Heart left ventricle (tissue), 16 donors: ENCODE measurements around the gene SLC25A19. TPM values are rescaled to one million over a fixed set of nuclear protein-coding genes. Genes with fewer than 3 reads are reported as not detected.

Source experiments
- ATAC-seq, 4 donors: fragments of 200-7000 bp; cut with Tn5 transposase; one replicate each; pipeline ENCODE4 v1.9.1; 2020 to 2022; ENCODE audit warnings: moderate library complexity in 4 of 4, mild to moderate bottlenecking in 3 of 4, moderate number of reproducible peaks in 1 of 4
- DNase-seq, 5 donors: peaks; one replicate each; pipeline ENCODE4 v3.0.0-alpha.2; 2020
- H3K27ac ChIP-seq, 12 donors: fragments of 200-600 bp; sonication (generic) in 4 of 12; one replicate each; pipeline versions ENCODE4 v1.5.0 to v1.8.0; 2016 to 2022; ENCODE audit warnings: mild to moderate bottlenecking in 2 of 12
- H3K27me3 ChIP-seq, 9 donors: fragments of 200-600 bp; sonication (generic) in 2 of 9; one replicate each; pipeline versions ENCODE4 v1.5.1 to v1.8.0; 2016 to 2022; ENCODE audit warnings: mild to moderate bottlenecking in 3 of 9
- H3K36me3 ChIP-seq, 9 donors: fragments of 200-600 bp; sonication (generic) in 2 of 9; one replicate each; pipeline versions ENCODE4 v1.5.0 to v1.8.0; 2018 to 2022; ENCODE audit warnings: mild to moderate bottlenecking in 2 of 9
- H3K4me1 ChIP-seq, 12 donors: fragments of 200-600 bp; sonication (generic) in 4 of 12; one replicate each; pipeline versions ENCODE4 v1.5.0 to v1.8.0; 2016 to 2022; ENCODE audit warnings: mild to moderate bottlenecking in 3 of 12
- H3K4me3 ChIP-seq, 12 donors: fragments of 200-600 bp; sonication (generic) in 4 of 12; one replicate each; pipeline versions ENCODE4 v1.5.0 to v1.8.0; 2017 to 2022; ENCODE audit warnings: mild to moderate bottlenecking in 9 of 12, moderate library complexity in 4 of 12
- H3K9me3 ChIP-seq, 12 donors: fragments of 200-600 bp; sonication (generic) in 4 of 12; one replicate each; pipeline versions ENCODE4 v1.5.0 to v1.8.0; 2016 to 2022; ENCODE audit warnings: mild to moderate bottlenecking in 1 of 12
- POLR2A ChIP-seq, 2 donors: fragments of 450-650 bp; IDR thresholded peaks; one replicate each; pipeline ENCODE4 v1.6.1; 2017; ENCODE audit warnings: antibody characterized with exemption in 2 of 2, mild to moderate bottlenecking in 2 of 2, moderate library complexity in 2 of 2
- WGBS, 4 donors: extraction: QIAGEN DNeasy Blood & Tissue Kit in 2 of 4; methylation state at CpG; one replicate each; pipeline versions ENCODE4 v1.1.5 to v1.1.7; 2013 to 2018; 5-methylcytosine and 5-hydroxymethylcytosine counted together
- intact Hi-C, 10 donors: fragments of 100-400 bp; cut with DNase I; formaldehyde crosslinking; loops; one replicate each; pipeline versions ENCODE4 v1.11.1 to v1.14.2; 2022
- polyA plus RNA-seq, 2 donors: library from polyadenylated mRNA; stranded (reverse); fragments of 200-250 nt; gene quantifications; one replicate each; pipeline ENCODE4 v1.2.3, GENCODE V29; 2013
- total RNA-seq, 9 donors: library from RNA; depleted of rRNA in 2 of 9; stranded (reverse); fragments of >200 nt in 2 of 9; fragmentation: NEBNext Ultra II Directional in 3 of 9; extraction: Animal tissue kit (Norgen Biotek cat#: 25700) in 3 of 9; gene quantifications; one replicate each; pipeline versions ENCODE4 v1.1.0 to v1.2.4, GENCODE V29; 2016 to 2023
- TF ChIP-seq, protein P1 (sequence below), 12 donors: fragments of 200-600 bp; sonication (generic) in 4 of 12; IDR thresholded peaks; one replicate each; pipeline versions ENCODE4 v1.5.0 to v1.8.0; 2018 to 2022; ENCODE audit warnings: antibody characterized with exemption in 12 of 12, mild to moderate bottlenecking in 5 of 12
- donor health status: ischemic (EF 13 %, LVEDD 7.1; RV severe dilation, severe dysfunction).
- donor health status: healthy with polysubstance abuse.
- donor health status: DM: no; HTN: yes; CAD: no.
- donor health status: DM: no; HTN: no; CAD: no.
- donor health status: ischemic (EF 25% LVEDD 6.9; RV normal size, moderate dysfunction).
- donor health status: ischemic (EF 25% LVEDD 5.7; RV mildly dilated, moderate dysfunction).
- donor health status: healthy.
- donor health status: DM: yes; HTN: yes; CAD: no.
- donor health status: ischemic (EF 35%, LVEDD 5.7; RV mildly dilated, moderate dysfunction).
- donor health status: nonischemic (EF 11% LVEDD 7.7; RV severe dilation, severe dysfunction).
- donor health status: DM: yes; HTN: yes; CAD: no.
- donor health status: PGD.
- donor health status: ischemic (EF 29% LVEDD 5.4; RV normal size, mild dysfunction).
- donor health status: nonischemic (EF 23%, LVEDD 6.1; RV moderate dilation, normal function).

The SLC25A19 gene
- total and polyA plus RNA-seq, 11 donors, result 7.0 to 27.9 (median 12.6) TPM

DNA sequence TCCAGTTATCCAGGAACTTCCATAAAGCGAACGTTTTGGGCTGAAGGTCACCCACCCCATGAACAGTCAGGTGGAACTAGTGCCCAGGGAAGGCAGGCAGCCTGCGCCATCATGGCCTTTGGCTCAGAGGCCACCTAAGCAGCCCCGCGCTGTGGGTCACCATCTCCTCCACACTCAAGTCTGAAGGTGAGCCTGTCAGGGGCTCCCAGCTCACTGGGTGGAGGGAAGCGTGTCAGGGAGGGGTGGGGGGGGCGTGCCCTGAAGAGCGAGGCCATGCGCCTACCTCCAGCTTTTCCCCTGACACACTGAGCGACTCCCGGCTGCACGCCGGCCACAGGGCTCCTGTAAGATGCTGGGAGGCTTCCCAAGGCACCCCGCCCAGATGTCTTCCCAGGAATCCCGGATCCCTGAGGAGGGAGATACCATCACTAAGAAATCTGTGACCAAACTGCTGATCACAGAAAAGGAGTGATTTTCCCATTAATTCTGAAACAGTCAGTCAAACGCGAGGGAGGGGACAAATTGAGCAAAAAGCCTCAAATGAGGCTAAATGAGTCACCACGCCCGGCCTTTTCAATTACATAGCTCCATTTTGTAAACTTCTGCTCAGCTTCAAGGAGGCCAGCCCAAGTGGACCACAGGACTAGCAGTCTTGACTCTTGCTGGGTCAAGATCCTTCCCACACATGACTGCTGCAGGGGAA lies 26.5 kb upstream of the SLC25A19 start:
- Histone ChIP-seq H3K27ac (peak overlapping the region in 1 of 12 donors; percentile 95), H3K4me3 (no peak overlapping the region), H3K27me3 (no peaks in the 10 kb centered on the region), H3K9me3 (no peaks in the 10 kb centered on the region), H3K4me1 (peaks cover 0 to 79% (median 0%) of the 10 kb centered on the region in 12 donors), H3K36me3 (peaks cover 0 to 34% (median 31%) of the 10 kb centered on the region in 9 donors)
- no peak for DNase-seq
- no peak for ATAC-seq
- TF ChIP-seq, protein P1, sequence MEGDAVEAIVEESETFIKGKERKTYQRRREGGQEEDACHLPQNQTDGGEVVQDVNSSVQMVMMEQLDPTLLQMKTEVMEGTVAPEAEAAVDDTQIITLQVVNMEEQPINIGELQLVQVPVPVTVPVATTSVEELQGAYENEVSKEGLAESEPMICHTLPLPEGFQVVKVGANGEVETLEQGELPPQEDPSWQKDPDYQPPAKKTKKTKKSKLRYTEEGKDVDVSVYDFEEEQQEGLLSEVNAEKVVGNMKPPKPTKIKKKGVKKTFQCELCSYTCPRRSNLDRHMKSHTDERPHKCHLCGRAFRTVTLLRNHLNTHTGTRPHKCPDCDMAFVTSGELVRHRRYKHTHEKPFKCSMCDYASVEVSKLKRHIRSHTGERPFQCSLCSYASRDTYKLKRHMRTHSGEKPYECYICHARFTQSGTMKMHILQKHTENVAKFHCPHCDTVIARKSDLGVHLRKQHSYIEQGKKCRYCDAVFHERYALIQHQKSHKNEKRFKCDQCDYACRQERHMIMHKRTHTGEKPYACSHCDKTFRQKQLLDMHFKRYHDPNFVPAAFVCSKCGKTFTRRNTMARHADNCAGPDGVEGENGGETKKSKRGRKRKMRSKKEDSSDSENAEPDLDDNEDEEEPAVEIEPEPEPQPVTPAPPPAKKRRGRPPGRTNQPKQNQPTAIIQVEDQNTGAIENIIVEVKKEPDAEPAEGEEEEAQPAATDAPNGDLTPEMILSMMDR (IDR thresholded peaks at IDR 0.05), result no peak
- no peak for TF ChIP-seq POLR2A (IDR thresholded peaks at IDR 0.05)
- WGBS, 4 donors, result 85 to 89% (median 87%) methylated on average over 19 of the region's 19 CpGs
- intact Hi-C loops, result loop anchor here in 1 of 10 donors (10.0 kb wide), 1 partner anchor 219 kb away; no protein-coding TSS in a partner anchor

DNA sequence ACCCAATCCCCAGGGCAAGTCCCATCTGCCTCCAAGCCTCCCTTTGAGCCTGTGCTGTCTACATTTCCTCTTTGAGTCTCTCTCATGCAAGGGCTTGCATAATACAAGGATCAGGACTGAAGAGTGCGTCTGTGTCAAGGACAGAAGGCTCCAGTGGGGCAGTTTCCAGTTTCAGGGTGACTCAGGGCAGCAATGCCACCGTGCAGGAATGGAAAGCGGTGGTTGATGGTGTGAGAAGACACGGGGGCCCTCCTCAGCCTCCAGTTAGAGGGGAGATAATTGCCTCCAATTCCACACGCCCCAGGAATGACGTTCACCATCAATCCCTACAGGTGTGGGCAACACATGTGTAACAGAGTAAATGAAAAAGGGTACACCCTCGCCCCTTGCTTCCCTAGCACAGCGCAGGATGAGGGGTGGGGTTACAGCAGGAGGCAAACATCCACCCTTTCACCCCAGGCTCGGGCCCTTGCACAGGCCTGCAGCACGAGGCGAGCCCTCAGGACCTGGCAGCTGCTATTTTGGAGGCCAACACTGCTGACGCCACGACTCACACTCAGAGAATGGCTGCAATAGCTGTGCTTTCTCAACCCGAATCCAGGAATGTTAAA lies 24.8 kb upstream of the SLC25A19 start:
- Histone ChIP-seq H3K27ac (peak overlapping the region in 8 of 12 donors; percentile 15 to 95 (median 32)), H3K9me3 (no peaks in the 10 kb centered on the region), H3K36me3 (peaks cover 0 to 19% (median 17%) of the 10 kb centered on the region in 9 donors), H3K27me3 (no peaks in the 10 kb centered on the region), H3K4me3 (no peak overlapping the region), H3K4me1 (peaks cover 0 to 95% (median 2%) of the 10 kb centered on the region in 12 donors)
- intact Hi-C loops, result loop anchor here in 1 of 10 donors (10.0 kb wide), 1 partner anchor 221 kb away; no protein-coding TSS in a partner anchor
- peak in 1 of 5 donors; percentile 50 for DNase-seq
- 85 to 90% (median 88%) methylated on average over 14 of the region's 14 CpGs for WGBS, 4 donors
- TF ChIP-seq, protein P1 (IDR thresholded peaks at IDR 0.05), result no peak
- TF ChIP-seq POLR2A (IDR thresholded peaks at IDR 0.05), result no peak
- ATAC-seq, result peak in 3 of 4 donors; percentile 47 to 71 (median 68)

DNA sequence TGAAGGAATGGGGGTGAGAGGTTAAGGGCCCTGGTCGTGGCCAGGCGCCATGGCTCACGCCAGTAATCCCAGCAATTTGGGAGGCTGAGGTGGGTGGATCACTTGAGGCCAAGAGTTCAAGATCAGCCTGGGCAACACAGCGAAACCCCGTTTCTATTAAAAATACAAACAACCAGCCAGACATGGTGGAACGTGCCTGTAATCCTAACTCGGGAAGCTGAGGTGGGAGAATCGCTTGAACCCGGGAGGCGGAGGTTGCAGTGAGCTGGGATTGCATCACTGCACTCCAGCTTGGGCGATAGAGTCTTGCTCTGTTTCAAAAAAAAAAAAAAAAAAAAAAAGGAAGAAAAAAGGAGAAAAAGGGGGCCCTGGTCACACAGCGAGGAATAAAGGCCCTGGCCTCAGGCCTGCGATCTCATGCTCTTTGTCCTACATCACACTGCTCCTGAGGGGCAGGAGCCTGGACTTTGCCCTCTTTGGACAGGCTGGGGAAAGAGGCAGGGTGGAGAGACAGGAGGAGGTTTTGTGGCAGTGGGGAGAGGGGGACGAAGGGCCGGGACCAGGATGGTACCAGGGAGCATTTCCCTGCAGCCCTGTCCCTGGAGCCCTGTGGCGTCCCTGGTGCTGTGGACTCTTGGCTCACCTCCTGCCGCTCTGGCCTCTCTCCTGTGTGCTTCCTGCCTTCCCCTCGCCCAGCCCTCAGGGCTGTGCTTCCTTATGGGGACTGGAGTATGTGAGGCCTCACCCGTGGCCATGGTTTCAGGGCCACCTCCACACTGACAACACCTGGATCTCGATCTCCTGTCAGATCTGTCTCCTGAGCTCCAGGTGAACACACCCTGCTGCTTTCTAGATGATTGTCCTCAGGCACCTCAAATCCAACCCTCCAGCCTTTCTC lies 19.7 kb upstream of the SLC25A19 start:
- Histone ChIP-seq H3K9me3 (no peaks in the 10 kb centered on the region), H3K4me3 (no peak overlapping the region), H3K27ac (peak overlapping the region in 7 of 12 donors; percentile 5 to 95 (median 37)), H3K4me1 (peaks cover 0 to 54% (median 2%) of the 10 kb centered on the region in 12 donors), H3K36me3 (no peaks in the 10 kb centered on the region), H3K27me3 (no peaks in the 10 kb centered on the region)
- DNase-seq, result peak in 1 of 5 donors; percentile 45
- intact Hi-C loops, result no loop called here
- 77 to 78% (median 78%) methylated on average over 20 of the region's 20 CpGs for WGBS, 4 donors
- TF ChIP-seq, protein P1 (IDR thresholded peaks at IDR 0.05), result no peak
- TF ChIP-seq POLR2A (IDR thresholded peaks at IDR 0.05), result no peak
- peak; percentile 24 to 60 (median 43) for ATAC-seq
